NCI-H460 (cell line): ENCODE data around the gene NXT1. TPM values are rescaled to one million over a fixed set of nuclear protein-coding genes. Genes with fewer than 3 reads are reported as not detected.
"Not testable (repeated sequence)": the region's sequence is repeated elsewhere in the genome, so short reads cannot be mapped to it uniquely, and the experiment has no call there.

Source experiments
- DNase-seq: peaks from one replicate; pipeline ENCODE4 v3.0.0-alpha.2; 2016; ENCODE audit warnings: low read depth; ENCODE audit errors: extremely low read depth
- polyA plus RNA-seq: library from polyadenylated mRNA; depleted of rRNA; stranded (reverse); fragments of >200 nt; gene quantifications from 2 replicates; pipeline ENCODE4 v1.2.3, GENCODE V29; 2014; cell fraction: nucleus; rRNA removed
- total RNA-seq: library from RNA; depleted of rRNA; stranded (reverse); fragments of >200 nt; shearing (Covaris generic); gene quantifications from 2 replicates; pipeline ENCODE4 v1.2.3, GENCODE V29; 2014; rRNA removed

Gene NXT1
- total RNA-seq: 54.8 and 62.7 TPM in 2 replicates
- polyA plus RNA-seq: 69.6 and 75.8 TPM in 2 replicates

DNA sequence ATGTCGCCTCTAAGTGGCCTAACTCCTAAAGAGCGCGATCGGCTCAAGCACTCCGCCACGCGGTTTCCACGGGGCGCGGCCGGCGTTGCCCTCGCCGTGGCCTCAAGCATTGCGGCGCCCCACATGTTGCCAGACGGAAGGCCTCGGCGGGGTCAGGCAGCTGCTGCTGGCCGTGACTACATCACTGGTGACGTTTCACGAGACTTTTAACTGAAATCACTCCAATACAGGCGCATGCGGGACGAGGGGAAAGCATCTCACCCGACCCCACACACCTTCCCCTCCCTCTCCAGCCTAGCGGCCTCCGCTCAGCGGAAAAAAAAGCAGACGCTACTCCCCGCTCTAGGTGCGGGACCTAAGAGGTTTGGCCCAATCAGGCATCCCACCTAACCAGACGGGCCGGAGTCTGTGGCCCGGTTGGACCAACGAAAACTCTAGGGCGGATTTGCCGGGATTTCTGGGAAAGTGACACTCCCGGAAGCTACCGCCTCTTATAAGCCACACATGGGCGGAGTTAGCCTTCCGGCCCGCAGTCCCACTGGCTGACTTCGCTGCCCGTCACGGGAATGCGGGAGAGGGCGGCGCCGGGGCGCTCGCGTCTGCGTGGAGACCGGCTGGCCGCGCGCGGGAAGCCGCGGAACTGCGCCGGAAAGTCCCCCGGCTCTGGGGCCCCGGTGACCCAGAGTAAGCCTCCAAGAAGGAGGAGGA is at the start of gene NXT1:
Gene NXT1, plus strand, starts transcription at position 596 of the 708 bp plus-strand sequence. CDS start 3,251 bp downstream, outside the sequence.
- peak; percentile 98 for DNase-seq

GRCh38 chr20:23301436-23302050 is 49.0 kb upstream of the NXT1 start:
- DNase-seq: no peak

- no peak for DNase-seq
These were observed 48.2 kb upstream of the NXT1 start for GRCh38 chr20:23302386-23302785.

DNA sequence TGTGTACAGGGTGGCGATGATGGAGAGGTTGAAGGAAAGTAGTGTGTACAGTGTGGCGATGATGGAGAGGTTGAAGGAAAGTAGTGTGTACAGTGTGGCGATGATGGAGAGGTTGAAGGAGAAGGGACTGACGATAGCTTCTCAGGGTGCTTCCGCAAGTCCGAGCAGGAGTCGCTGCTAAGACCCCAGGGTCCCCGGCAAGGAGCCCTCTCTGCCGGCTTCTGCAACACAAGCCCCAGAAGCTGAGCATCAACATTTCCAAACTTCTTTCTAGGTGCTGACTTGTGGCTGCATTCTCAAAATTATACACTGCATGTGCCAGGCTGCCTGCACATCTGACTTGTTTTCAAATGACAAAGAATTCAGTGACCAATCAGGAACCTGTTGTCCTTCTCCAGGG is 47.8 kb upstream of the NXT1 start:
- DNase-seq: no peak

- DNase-seq: no peak
These were observed 47.1 kb upstream of the NXT1 start for GRCh38 chr20:23303325-23304102.

DNA sequence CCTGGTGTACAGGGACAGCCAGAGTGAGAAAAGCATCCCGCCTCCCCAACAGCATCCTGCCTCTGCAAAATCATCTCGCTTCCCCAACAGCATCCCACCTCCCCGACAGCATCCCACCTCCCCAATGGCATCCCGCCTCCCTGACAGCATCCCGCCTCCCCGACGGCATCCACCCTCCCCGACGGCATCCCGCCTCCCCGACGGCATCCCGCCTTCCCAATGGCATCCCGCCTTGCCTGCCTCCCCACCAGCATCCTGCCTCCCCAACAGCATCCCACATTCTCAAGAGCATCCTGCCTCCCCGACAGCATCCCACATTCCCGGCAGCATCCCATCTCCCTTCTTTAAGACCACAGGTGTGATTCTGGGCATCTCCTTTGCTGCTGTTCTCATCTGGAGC is 46.0 kb upstream of the NXT1 start:
- no peak for DNase-seq

DNA sequence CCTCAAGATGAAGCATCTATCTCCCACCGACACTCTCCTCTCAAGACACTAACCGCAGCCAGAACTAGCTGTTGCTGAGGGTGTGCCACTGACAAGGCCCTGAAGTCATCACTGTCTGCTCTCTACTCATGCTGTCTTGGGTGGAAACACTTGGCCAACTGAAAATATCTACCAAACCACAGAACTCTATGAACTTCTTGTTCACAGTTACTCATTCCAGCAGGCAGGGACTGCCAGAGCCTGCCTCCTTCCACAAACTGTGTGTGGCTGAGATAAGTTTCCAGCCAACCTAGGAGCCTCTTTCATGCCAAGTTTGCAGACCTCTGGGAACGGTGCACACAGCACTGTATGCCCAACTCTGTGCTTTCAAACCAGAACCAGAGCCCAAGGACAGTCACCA is 45.5 kb upstream of the NXT1 start:
- DNase-seq: no peak

GRCh38 chr20:23307393-23307792 is 43.2 kb upstream of the NXT1 start:
- not testable (repeated sequence) for DNase-seq

GRCh38 chr20:23308024-23308423 is 42.6 kb upstream of the NXT1 start:
- no peak for DNase-seq

DNA sequence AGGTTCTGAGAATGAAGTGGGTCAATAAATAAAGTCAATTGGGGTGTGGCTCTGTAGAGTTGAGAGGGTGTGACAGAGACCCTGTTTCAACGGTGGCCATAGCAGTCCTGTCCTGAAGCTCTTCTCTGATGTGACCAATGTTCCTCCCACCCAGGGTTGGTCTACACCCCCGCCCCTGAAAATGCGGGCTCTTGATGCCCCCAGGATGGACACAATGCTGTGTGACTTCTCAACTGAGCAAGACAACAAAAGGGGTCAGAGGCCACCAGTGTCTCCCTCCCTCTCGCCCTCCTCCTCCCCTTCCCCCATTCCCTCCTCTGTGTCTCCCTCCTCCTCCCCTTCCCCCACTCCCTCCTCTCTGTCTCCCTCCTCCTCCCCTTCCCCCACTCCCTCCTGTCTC is 41.7 kb upstream of the NXT1 start:
- DNase-seq: no peak

DNA sequence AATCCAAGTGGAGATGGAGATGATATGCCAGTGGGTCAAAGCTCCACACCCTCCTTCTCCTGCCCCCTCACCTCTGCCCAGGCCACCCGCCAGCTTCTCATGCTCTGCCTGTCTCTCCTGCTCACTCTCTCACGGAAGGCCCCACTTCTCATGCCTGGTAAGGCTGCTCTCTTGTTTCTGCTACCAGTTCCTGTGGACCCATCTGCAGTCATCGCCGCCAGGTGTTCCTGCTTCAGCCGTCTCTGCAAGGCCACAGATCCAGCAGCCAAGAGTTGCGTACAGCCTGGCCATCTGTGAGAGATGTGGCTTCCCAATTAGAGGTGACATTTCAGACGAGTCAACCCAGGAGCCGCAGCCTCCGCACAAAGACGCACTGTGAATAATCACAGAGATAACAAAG is 40.8 kb upstream of the NXT1 start:
- DNase-seq: no peak

- no peak for DNase-seq
These were observed 38.6 kb upstream of the NXT1 start for GRCh38 chr20:23311947-23312506.

- DNase-seq: no peak
These were observed 37.3 kb upstream of the NXT1 start for GRCh38 chr20:23313271-23313670.

GRCh38 chr20:23314699-23315098 is 35.9 kb upstream of the NXT1 start:
- DNase-seq: no peak

- no peak for DNase-seq
These were observed 35.5 kb upstream of the NXT1 start for GRCh38 chr20:23315099-23315498.

DNA sequence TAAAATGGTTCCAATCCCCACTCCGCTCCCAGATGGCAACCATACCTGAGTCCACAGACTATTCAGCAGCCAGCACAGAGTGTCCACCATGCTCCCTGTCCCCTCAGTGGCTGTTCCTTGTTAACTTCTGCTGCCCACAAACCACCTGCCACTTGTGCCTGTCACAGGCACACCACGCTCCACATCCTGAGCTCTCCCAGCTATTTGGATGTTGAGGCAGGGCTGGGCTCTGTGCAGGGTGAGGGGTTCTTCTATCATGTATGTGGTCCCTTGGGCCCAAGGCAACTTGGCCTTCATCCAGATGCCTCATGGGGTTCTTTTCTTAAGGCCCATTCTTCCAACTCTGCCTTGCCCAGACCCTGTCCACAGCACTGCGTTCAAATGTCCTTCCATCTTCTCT is 34.0 kb upstream of the NXT1 start:
- DNase-seq: no peak

DNA sequence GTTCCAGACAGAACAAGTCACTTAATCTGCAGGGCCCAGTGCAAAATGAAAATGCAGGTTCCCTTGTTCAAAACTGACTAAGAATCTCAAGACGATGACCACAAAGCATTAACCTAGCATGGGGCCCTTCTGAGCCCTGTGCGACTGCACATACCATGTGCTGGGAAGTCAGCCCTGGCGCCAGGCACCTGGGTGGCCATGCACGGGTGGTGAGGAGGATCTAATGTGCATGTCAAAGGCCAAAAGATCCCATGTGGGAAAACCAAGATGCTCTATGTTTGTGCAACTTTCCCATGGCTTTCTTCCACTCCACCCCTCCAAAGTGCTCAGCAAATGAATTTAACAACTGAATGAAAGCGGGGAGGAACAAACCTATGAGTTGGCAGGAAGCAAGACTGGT is 33.5 kb upstream of the NXT1 start:
- no peak for DNase-seq

DNA sequence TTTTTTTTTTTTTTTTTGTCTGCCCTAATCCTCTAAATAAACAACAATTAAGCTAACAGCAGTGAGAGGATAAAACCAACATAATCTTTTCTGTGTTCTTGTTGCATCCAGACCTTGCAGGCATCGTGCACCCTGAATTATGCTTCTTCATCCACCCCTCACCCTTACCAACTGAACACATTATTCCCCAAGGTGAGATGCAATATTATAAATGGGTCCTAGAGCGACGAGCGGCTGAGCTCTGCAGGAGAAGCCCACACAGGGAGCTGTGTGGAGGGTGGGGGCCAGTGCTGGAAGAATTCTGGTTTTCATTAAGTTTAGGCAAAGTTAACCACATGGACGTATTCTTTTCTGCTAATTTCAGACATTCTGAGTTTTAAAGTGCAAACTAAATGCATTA is 32.2 kb upstream of the NXT1 start:
- no peak for DNase-seq

GRCh38 chr20:23320317-23320716 is 30.3 kb upstream of the NXT1 start:
- DNase-seq: peak; percentile 8

DNA sequence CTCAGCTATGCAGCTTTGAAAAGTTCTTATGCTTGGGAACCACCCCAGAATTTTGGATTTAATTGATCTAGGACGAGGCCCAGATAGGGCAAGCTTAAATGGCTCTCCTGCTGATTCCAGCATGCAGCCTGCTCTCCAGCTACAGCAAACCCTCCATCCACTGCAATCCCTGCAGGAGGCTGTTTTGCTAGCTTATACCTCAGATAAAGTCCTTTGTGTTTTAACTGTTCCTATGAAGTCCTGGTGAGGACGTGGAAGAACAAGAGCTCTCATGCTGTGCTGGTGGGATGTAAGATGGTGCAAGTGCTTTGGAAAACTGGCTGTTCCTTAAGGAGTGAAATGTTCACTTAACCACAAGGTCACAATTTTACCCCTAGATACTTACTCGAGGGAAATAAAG is 25.5 kb upstream of the NXT1 start:
- no peak for DNase-seq

- DNase-seq: no peak
These were observed 23.8 kb upstream of the NXT1 start for GRCh38 chr20:23326774-23327173.
